ENCODE measurements around the gene SOD1. TPM values are rescaled to one million over a fixed set of nuclear protein-coding genes. Genes with fewer than 3 reads are reported as not detected.

Gene SOD1
- total RNA-seq, 1 donor from 2014 or later, result 183 TPM

DNA sequence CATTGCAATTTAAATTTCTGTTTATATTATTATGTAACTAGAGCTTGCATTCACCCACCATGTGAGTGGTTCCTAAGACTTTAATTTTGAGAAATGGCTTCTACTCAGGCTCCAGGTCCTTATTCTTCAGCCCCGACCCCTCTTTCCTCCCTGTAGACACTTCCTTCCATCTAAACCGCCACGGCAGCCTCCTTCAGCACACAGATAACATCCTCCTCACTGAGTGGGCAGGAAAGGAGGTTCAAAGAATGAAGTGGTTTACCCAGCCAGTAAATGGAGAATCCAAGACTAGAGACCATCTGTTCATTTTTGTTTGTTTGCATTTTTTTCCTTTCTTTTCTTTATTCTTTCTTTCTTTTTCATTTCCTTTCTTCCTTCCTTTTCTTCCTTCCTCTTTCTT is 37.1 kb upstream of the SOD1 start:
- Mint-ChIP-seq H3K4me3 (no peak overlapping the region), H3K4me1 (no peaks in the 10 kb centered on the region), H3K27me3 (ENCODE audit: insufficient read depth, low read depth) (no peaks in the 10 kb centered on the region), H3K9me3 (no peaks in the 10 kb centered on the region), H3K36me3 (no peaks in the 10 kb centered on the region), H3K27ac (no peak overlapping the region)
- TF ChIP-seq EZH2phosphoT487 (IDR thresholded peaks at IDR 0.05) (no peak), EZH2 (IDR thresholded peaks at IDR 0.05) (no peak)
- TF ChIP-seq, protein P1, sequence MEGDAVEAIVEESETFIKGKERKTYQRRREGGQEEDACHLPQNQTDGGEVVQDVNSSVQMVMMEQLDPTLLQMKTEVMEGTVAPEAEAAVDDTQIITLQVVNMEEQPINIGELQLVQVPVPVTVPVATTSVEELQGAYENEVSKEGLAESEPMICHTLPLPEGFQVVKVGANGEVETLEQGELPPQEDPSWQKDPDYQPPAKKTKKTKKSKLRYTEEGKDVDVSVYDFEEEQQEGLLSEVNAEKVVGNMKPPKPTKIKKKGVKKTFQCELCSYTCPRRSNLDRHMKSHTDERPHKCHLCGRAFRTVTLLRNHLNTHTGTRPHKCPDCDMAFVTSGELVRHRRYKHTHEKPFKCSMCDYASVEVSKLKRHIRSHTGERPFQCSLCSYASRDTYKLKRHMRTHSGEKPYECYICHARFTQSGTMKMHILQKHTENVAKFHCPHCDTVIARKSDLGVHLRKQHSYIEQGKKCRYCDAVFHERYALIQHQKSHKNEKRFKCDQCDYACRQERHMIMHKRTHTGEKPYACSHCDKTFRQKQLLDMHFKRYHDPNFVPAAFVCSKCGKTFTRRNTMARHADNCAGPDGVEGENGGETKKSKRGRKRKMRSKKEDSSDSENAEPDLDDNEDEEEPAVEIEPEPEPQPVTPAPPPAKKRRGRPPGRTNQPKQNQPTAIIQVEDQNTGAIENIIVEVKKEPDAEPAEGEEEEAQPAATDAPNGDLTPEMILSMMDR (IDR thresholded peaks at IDR 0.05), result no peak
- Histone ChIP-seq H3K79me2 (ENCODE audit: low read depth) (no peaks in the 10 kb centered on the region), H2AFZ (replicated peaks) (no peak overlapping the region), H3K36me3 (no peaks in the 10 kb centered on the region), H3K9ac (no peak overlapping the region), H3K4me2 (no peak overlapping the region), H3K4me1 (no peaks in the 10 kb centered on the region), H3K4me3 (no peak overlapping the region), H3K27me3 (no peaks in the 10 kb centered on the region), H3F3A (ENCODE audit: low read depth) (no peaks in the 10 kb centered on the region), H4K20me1 (ENCODE audit: low read depth) (no peaks in the 10 kb centered on the region), H3K27ac (no peak overlapping the region), H3K9me3 (ENCODE audit: low read depth) (no peaks in the 10 kb centered on the region)
- no peak for DNase-seq (ENCODE audit: low spot score)

DNA sequence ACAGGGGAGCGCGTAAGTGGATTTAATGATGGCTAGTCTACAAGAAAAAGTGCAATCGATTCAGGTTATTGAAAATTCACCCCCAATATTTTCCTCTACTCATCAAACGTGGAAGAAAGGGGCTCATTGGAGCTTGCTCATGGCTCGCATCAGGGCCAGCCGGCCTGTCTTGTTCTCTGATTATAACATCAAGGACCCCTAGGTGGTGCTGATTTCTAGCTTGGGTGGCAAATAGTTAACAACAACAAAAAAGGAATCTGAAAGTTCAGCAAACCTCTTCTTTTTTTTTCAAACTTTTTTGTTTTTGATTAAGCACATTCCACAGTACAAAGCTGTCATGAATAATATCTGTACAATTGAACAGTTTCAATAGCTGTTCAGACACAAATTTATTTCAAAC is 35.8 kb upstream of the SOD1 start:
- Histone ChIP-seq H3K9ac (no peak overlapping the region), H4K20me1 (ENCODE audit: low read depth) (no peaks in the 10 kb centered on the region), H3K27ac (no peak overlapping the region), H3K27me3 (no peaks in the 10 kb centered on the region), H3K4me1 (no peaks in the 10 kb centered on the region), H3K4me3 (no peak overlapping the region), H3K36me3 (no peaks in the 10 kb centered on the region), H3K9me3 (ENCODE audit: low read depth) (no peaks in the 10 kb centered on the region), H3F3A (ENCODE audit: low read depth) (no peaks in the 10 kb centered on the region), H3K79me2 (ENCODE audit: low read depth) (no peaks in the 10 kb centered on the region), H2AFZ (replicated peaks) (peak overlapping the region; percentile 30), H3K4me2 (no peak overlapping the region)
- TF ChIP-seq EZH2phosphoT487 (IDR thresholded peaks at IDR 0.05), result no peak
- TF ChIP-seq, protein P1 (IDR thresholded peaks at IDR 0.05), result peak; percentile 53
- DNase-seq (ENCODE audit: low spot score), result peak; percentile 50
- peaks cover under 1% of the 10 kb centered on the region for H3K27me3 Mint-ChIP-seq (ENCODE audit: insufficient read depth, low read depth)
- H3K4me3 Mint-ChIP-seq, result no peak overlapping the region
- no peaks in the 10 kb centered on the region for H3K4me1 Mint-ChIP-seq
- H3K27ac Mint-ChIP-seq, result no peak overlapping the region
- peaks cover 3% of the 10 kb centered on the region for H3K9me3 Mint-ChIP-seq
- no peaks in the 10 kb centered on the region for H3K36me3 Mint-ChIP-seq

DNA sequence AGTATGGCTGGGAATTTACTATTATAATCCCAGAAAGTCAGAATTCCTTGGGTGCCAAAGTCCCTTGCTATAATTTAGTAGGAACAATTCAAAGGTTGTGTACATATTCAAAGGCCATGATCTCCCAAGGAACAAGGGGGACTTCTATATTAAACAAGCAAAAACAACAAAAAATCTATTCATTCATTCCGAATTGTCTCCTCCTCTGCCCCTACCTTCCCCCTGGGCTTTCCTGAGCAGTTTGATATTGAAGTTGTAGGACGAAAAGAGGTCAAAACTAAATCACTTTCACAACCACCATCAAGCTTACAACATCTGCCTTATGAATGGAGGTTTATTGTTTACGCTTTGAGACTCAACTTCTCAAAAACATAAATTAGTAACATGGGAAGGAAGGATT is 35.3 kb upstream of the SOD1 start:
- no peak overlapping the region for H3K9ac ChIP-seq
- no peak overlapping the region for H3K27ac ChIP-seq
- no peak overlapping the region for H2AFZ ChIP-seq (replicated peaks)
- H3K36me3 ChIP-seq, result no peaks in the 10 kb centered on the region
- DNase-seq (ENCODE audit: low spot score), result no peak
- H3K36me3 Mint-ChIP-seq, result no peaks in the 10 kb centered on the region
- H3K4me1 ChIP-seq, result no peaks in the 10 kb centered on the region
- no peak for TF ChIP-seq EZH2 (IDR thresholded peaks at IDR 0.05)
- no peak for TF ChIP-seq EZH2phosphoT487 (IDR thresholded peaks at IDR 0.05)
- TF ChIP-seq, protein P1 (IDR thresholded peaks at IDR 0.05), result no peak
- H3K9me3 ChIP-seq (ENCODE audit: low read depth), result no peaks in the 10 kb centered on the region
- peaks cover 3% of the 10 kb centered on the region for H3K9me3 Mint-ChIP-seq
- no peak overlapping the region for H3K4me3 ChIP-seq
- no peaks in the 10 kb centered on the region for H4K20me1 ChIP-seq (ENCODE audit: low read depth)
- H3K79me2 ChIP-seq (ENCODE audit: low read depth), result no peaks in the 10 kb centered on the region
- no peaks in the 10 kb centered on the region for H3F3A ChIP-seq (ENCODE audit: low read depth)
- H3K27ac Mint-ChIP-seq, result no peak overlapping the region
- H3K4me3 Mint-ChIP-seq, result no peak overlapping the region
- no peaks in the 10 kb centered on the region for H3K27me3 ChIP-seq
- H3K4me2 ChIP-seq, result no peak overlapping the region
- H3K4me1 Mint-ChIP-seq, result no peaks in the 10 kb centered on the region
- H3K27me3 Mint-ChIP-seq (ENCODE audit: insufficient read depth, low read depth), result peaks cover 2% of the 10 kb centered on the region

Measured in neural progenitor cell (in vitro differentiated cells).